Stromal cell of bone marrow (primary cell): ENCODE data around the gene CAMK1G.
A peak's percentile ranks its signal among the peaks of the same experiment; 100 is the strongest.

Experiments
- DNase-seq: peaks from one replicate; pipeline ENCODE4 v3.0.0-alpha.2; 2012; ENCODE audit warnings: low read depth

Gene CAMK1G

DNA sequence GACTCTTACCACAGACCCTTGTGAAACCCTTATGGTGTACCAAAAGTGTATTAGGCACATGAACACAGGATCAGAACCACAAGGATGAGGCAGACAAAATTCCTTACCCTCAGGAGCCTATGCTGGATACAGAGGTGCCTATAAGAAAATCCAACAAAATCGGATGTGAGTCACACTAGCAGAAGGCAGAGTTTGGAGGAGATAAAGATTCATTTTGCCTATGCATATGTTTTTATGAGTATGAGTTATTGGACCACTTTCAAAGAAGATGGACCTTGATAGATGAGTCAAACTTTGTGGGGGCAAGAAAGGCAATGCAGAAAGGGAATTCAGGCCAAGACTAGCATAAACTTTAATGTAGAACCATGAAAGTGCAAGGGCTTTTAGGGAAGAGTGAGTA is 17.0 kb downstream of the CAMK1G start:
- DNase-seq, result no peak

DNA sequence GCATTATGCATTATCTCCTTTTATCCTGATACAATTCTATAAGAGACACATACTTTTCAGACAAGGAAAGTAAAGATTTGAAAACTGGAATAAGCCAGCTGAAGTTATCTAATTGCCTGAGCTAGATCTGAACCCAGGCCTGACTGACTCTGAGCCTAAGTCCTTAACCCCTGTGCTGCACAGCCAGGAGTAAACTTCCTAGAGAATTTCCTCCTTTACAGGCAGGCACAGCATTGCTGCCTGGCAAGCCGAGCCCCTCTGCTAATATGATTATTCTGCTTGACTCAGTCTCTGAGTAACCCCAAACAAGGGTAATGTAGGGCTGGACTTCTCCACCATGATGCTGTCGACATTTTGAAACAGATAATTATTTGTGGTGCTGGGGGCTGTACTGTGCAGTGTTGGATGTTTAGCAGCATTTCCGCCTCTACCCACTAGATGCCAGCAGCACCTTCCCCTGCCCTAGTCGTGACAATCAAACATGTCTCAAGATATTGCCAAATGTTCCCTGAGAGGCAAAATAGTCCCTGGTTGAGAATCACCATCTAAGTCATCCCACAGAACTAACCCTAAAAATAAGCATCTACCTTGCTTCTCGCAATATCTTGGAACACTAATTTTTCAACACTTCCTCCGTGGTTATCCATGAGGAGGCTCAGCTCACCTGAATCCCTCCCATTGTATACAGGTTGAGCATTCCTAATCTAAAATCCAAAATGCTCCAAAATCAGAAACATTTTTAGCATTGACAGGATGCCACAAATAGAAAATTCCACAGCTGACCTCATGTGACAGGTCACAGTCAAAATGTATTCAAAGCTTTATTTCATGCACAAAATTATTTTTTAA is 18.5 kb downstream of the CAMK1G start:
- peak; percentile 51 for DNase-seq

DNA sequence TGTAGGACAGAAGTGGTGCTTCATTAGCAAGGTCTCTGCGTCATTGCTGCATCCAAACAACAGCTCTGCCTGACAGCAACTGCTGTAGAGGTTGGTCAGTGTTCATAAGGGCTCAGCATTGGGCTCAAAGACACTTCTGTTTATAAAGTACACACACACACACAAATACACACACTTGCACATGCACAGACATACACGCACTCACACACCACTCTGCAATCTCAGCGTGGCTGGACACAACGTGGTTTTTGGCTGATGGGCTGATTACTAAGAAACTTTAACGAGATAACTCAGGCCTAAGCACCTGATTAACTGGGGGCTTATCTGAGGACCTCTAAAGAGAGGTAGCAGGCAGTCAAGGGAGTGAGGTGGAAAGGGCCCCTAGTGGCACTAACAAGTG is 20.4 kb downstream of the CAMK1G start:
- DNase-seq, result no peak

- DNase-seq, result no peak
These were observed 23.7 kb downstream of the CAMK1G start for GRCh38 chr1:209607102-209607794.

- DNase-seq, result no peak
These were observed 24.3 kb downstream of the CAMK1G start for GRCh38 chr1:209607795-209608178.

- DNase-seq, result no peak
These were observed 25.7 kb downstream of the CAMK1G start for GRCh38 chr1:209609041-209609790.

GRCh38 chr1:209609791-209610630 is 26.5 kb downstream of the CAMK1G start:
- DNase-seq, result no peak

GRCh38 chr1:209610631-209610905 is 27.1 kb downstream of the CAMK1G start:
- DNase-seq, result no peak

DNA sequence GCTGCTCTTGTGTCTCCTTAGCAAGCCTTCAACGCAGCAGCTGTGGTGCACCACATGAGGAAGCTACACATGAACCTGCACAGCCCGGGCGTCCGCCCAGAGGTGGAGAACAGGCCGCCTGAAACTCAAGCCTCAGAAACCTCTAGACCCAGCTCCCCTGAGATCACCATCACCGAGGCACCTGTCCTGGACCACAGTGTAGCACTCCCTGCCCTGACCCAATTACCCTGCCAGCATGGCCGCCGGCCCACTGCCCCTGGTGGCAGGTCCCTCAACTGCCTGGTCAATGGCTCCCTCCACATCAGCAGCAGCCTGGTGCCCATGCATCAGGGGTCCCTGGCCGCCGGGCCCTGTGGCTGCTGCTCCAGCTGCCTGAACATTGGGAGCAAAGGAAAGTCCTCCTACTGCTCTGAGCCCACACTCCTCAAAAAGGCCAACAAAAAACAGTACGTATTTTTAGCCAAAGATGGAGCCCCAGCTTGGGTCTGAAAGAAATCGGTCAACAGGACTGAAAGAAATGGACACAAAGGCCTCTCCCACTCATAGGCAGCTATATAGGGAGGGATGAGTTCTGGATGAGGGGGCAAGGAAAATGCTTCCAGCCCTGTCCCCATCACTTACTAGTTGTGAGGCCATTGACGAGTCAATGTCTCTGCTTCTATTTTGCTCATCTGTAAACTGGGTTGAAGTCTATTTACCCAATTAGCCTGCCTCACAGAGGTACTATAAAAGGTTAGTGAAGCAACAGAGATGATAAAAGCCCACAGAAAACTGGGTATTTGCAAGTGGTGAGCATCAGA is 28.5 kb downstream of the CAMK1G start:
- DNase-seq, result no peak

- DNase-seq, result no peak
These were observed 29.3 kb downstream of the CAMK1G start for GRCh38 chr1:209612646-209613399.

- no peak for DNase-seq
These were observed 30.1 kb downstream of the CAMK1G start for GRCh38 chr1:209613400-209614150.

GRCh38 chr1:209614151-209614420 is 30.6 kb downstream of the CAMK1G start:
- DNase-seq, result no peak

GRCh38 chr1:209614906-209615305 is 31.4 kb downstream of the CAMK1G start:
- DNase-seq, result no peak

- no peak for DNase-seq
These were observed 33.0 kb downstream of the CAMK1G start for GRCh38 chr1:209616366-209617046.

DNA sequence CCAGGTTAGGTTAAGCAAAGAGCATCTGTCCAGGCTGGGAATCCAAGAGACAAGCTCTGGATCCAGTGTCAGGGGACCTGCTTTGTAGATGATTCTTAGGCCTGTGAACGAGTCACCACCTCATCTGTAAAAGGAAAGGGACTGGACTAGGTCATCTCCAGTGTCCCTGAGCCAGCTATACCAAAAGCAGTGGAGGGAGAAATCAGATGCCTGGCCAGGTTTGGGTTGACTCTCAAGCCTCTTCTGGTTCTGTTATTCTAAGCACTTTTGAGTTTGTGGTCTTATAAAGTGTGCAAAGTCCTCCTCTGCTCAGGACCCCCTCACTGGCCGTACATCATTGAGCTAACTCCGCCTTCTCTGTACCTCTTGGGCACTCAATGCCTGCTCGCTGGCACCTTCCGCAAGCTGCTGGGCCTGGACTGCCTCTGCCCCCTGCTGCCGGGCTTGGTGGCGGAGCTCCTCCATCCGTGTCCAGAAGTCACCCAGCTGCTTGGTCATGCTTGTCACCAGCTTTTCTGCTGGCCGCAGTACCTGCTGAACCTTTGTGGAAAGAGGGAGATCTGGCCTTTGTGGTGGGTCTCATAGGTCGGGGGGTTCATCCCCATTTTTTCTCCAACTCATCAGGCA is 33.6 kb downstream of the CAMK1G start:
- no peak for DNase-seq

- DNase-seq, result no peak
These were observed 34.2 kb downstream of the CAMK1G start for GRCh38 chr1:209617755-209618154.

- DNase-seq, result no peak
These were observed 34.8 kb downstream of the CAMK1G start for GRCh38 chr1:209618291-209618690.

GRCh38 chr1:209618756-209619420 is 35.4 kb downstream of the CAMK1G start:
- DNase-seq, result no peak
